ENCODE data around the gene FYN. TPM values are rescaled to one million over a fixed set of nuclear protein-coding genes. Genes with fewer than 3 reads are reported as not detected.

The FYN gene
- total RNA-seq, 1 experiment from 2014 or later, result 34.3 TPM

DNA sequence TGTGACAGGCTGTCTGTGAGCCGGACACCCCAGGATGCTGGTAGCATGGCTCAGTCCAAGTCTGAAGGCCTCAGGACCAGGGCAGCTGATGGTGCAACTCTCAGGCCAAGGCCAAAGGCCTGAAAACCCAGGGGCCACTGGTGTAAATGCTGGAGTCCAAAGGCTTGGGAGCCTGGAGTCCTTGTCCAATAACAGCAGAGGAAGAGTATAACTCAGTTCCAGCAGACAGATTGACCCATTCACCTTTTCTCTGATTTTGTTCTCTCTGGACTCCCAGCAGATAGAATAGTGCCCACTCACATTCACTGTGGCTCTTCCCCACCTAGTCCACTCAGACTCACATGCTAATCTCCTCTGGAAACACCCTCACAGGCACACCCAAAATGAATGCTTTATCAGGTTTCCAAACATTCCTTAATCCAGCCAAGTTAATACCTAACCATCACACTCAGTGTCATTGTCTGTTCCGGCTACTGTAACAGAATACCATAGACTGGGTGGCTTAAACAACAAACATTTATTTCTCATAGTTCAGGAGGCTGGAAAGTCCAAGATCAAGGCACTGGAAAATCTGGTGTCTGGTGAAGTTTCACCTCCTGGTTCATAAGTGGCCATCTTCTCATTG lies 262.6 kb downstream of the FYN start:
- no peaks in the 10 kb centered on the region for H3K27me3 ChIP-seq (replicated peaks; ENCODE audit: insufficient read depth, low read depth, low read length, poor library complexity)
- H3K4me3 ChIP-seq (ENCODE audit: low read depth, low read length, poor library complexity, severe bottlenecking), result no peak overlapping the region
- intact Hi-C loops (cut with micrococcal nuclease; ENCODE audit: unreplicated experiment), result no loop called here
- ChIA-PET POLR2A (ENCODE audit: low non-redundant PET) (no interaction called here), CTCF (no interaction called here)
- H3K4me1 ChIP-seq (ENCODE audit: insufficient read depth, low read length, poor library complexity, severe bottlenecking), result peaks cover 5% of the 10 kb centered on the region
- H3K9me3 ChIP-seq (ENCODE audit: low read depth, low read length, poor library complexity, severe bottlenecking), result no peaks in the 10 kb centered on the region
- BruUV-seq (replicated peaks), result no TSS peak
- no peak for TF ChIP-seq EZH2 (IDR thresholded peaks at IDR 0.05; ENCODE audit: borderline replicate concordance, low read depth, low read length, poor library complexity, severe bottlenecking)
- TF ChIP-seq, protein P1, sequence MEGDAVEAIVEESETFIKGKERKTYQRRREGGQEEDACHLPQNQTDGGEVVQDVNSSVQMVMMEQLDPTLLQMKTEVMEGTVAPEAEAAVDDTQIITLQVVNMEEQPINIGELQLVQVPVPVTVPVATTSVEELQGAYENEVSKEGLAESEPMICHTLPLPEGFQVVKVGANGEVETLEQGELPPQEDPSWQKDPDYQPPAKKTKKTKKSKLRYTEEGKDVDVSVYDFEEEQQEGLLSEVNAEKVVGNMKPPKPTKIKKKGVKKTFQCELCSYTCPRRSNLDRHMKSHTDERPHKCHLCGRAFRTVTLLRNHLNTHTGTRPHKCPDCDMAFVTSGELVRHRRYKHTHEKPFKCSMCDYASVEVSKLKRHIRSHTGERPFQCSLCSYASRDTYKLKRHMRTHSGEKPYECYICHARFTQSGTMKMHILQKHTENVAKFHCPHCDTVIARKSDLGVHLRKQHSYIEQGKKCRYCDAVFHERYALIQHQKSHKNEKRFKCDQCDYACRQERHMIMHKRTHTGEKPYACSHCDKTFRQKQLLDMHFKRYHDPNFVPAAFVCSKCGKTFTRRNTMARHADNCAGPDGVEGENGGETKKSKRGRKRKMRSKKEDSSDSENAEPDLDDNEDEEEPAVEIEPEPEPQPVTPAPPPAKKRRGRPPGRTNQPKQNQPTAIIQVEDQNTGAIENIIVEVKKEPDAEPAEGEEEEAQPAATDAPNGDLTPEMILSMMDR (conservative IDR thresholded peaks at IDR 0.05; ENCODE audit: low read depth, low read length), result no peak
- H3K27ac ChIP-seq (ENCODE audit: low read depth, low read length, poor library complexity, severe bottlenecking), result no peak overlapping the region
- no peaks in the 10 kb centered on the region for H3K36me3 ChIP-seq (ENCODE audit: insufficient read depth, low read length, poor library complexity, severe bottlenecking)
- no peak for DNase-seq (ENCODE audit: low spot score)

Other genes with a start within 250 kb of the FYN start
- not detected in 2 replicates for gene CCN6, start 180.7 kb upstream of the FYN start, total RNA-seq (2021)
- 24.4 and 29.4 TPM in 2 replicates for gene TUBE1, start 214.0 kb upstream of the FYN start, total RNA-seq (2021)
- 10.5 and 11.6 TPM in 2 replicates for gene FAM229B, start 214.1 kb upstream of the FYN start, total RNA-seq (2021)